Stomach (tissue), 9 donors: ENCODE results near the gene FBXL20. TPM values are rescaled to one million over a fixed set of nuclear protein-coding genes. Genes with fewer than 3 reads are reported as not detected.

Experiments
- DNase-seq, 2 donors: peaks; one replicate each; pipeline versions ENCODE4 v3.0.0 to v3.0.0-alpha.2; 2013 to 2019
- H3K27ac ChIP-seq, 5 donors: fragments of 200-600 bp in 4 of 5; sonication (generic) in 4 of 5; one replicate each; pipeline ENCODE4 v1.5.1; 2013 to 2019; ENCODE audit warnings: mild to moderate bottlenecking in 1 of 5, moderate library complexity in 1 of 5
- H3K27me3 ChIP-seq, 3 donors: fragments of 200-600 bp; sonication (generic); one replicate each; pipeline ENCODE4 v1.5.1; 2017 to 2019; ENCODE audit warnings: mixed run types in 1 of 3
- H3K36me3 ChIP-seq, 4 donors: fragments of 200-600 bp; sonication (generic); 1 replicate in 3 of 4; 2 replicates in 1 of 4; pipeline ENCODE4 v1.5.1; 2016 to 2019
- H3K4me1 ChIP-seq, 4 donors: fragments of 200-600 bp; sonication (generic); one replicate each; pipeline ENCODE4 v1.5.1; 2016 to 2019
- H3K4me3 ChIP-seq, 4 donors: fragments of 200-600 bp; sonication (generic) in 3 of 4; one replicate each; pipeline ENCODE4 v1.5.1; 2016 to 2019; ENCODE audit warnings: mild to moderate bottlenecking in 1 of 4
- H3K9me3 ChIP-seq, 4 donors: fragments of 200-600 bp; sonication (generic); one replicate each; pipeline ENCODE4 v1.5.1; 2016 to 2019
- EP300 ChIP-seq: sonication (generic); formaldehyde crosslinking; IDR thresholded peaks from one replicate; pipeline ENCODE4 v1.6.1; 2017; ENCODE audit warnings: antibody characterized with exemption
- POLR2A ChIP-seq, 4 donors: fragments of 450-650 bp; IDR thresholded peaks; one replicate each; pipeline ENCODE4 v1.6.1; 2016; ENCODE audit warnings: antibody characterized with exemption in 4 of 4, control low read depth in 2 of 4, mild to moderate bottlenecking in 1 of 4, moderate library complexity in 1 of 4
- POLR2AphosphoS5 ChIP-seq, 3 donors: sonication (generic); formaldehyde crosslinking; IDR thresholded peaks; one replicate each; pipeline ENCODE4 v1.6.1; 2016; ENCODE audit warnings: antibody characterized with exemption in 3 of 3
- WGBS, 5 donors: extraction: QIAGEN DNeasy Blood & Tissue Kit in 3 of 5; methylation state at CpG; one replicate each; pipeline versions ENCODE4 v1.1.5 to v1.1.7; 2013 to 2018; 5-methylcytosine and 5-hydroxymethylcytosine counted together
- intact Hi-C: fragments of 100-400 bp; cut with DNase I; formaldehyde crosslinking; loops from one replicate; pipeline ENCODE4 v1.15.1; 2023; ENCODE audit warnings: low total_unique reads
- polyA plus RNA-seq, 3 donors: library from polyadenylated mRNA; stranded (reverse); fragments of 200-250 nt; gene quantifications; one replicate each; pipeline ENCODE4 v1.2.3, GENCODE V29; 2013
- total RNA-seq, 5 donors: library from RNA; depleted of rRNA; stranded (reverse); fragments of >200 nt; gene quantifications; one replicate each; pipeline versions ENCODE4 v1.1.0 to v1.2.3, GENCODE V29; 2014 to 2016
- TF ChIP-seq, protein P1 (sequence below), 7 experiments: fragments of 450-650 bp in 4 of 7; fragments of 200-600 bp in 3 of 7; sonication (generic) in 3 of 7; IDR thresholded peaks; one replicate each; pipeline ENCODE4 v1.5.1; 2016 to 2019; ENCODE audit warnings: antibody characterized with exemption in 7 of 7, control low read depth in 2 of 7, mild to moderate bottlenecking in 1 of 7
- donor health status: healthy with polysubstance abuse.
- donor health status: Bipolar disorder and iron deficiency.
- donor health status: healthy.

Gene FBXL20
- total and polyA plus RNA-seq, 8 donors, result 1.5 to 18.4 (median 8.0) TPM

DNA sequence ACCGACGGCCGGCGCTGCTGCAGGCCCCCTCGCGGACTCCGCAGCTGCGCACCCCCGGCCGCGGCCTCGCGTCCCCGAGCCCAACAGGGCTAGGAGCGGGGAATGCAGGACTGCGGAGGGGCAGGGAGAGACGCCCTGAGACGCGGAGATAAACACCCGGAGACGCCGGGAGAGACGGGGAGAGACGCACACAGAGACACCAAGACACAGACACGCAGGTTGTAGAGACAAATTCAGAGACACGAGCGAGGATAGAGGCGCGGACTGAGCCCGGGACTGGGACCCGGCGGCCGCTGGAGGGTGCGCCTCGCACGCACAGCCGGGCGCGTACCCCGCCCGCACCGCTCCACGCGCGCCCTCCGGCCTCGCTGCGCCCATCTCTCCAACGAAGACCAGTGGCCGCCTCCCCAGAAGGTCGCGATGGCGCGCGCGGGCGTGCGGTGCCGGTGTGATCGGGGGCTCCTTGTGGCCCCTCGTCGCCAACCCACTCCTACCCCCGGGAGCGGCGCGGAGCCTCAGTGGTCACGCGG lies 176.6 kb downstream of the FBXL20 start:
- Histone ChIP-seq H3K27ac (no peak overlapping the region), H3K4me3 (peak overlapping the region; percentile 40 to 49 (median 42)), H3K4me1 (peaks cover 15 to 26% (median 23%) of the 10 kb centered on the region in 4 donors), H3K9me3 (no peaks in the 10 kb centered on the region), H3K27me3 (peaks cover 14 to 85% (median 30%) of the 10 kb centered on the region in 3 donors), H3K36me3 (no peaks in the 10 kb centered on the region)
- whole genome bisulfite sequencing, 5 donors, result 1 to 6% (median 2%) methylated on average over 20 to 68 of the region's 68 CpGs
- DNase-seq, result no peak
- intact Hi-C loops, result no loop called here
- TF ChIP-seq, protein P1, sequence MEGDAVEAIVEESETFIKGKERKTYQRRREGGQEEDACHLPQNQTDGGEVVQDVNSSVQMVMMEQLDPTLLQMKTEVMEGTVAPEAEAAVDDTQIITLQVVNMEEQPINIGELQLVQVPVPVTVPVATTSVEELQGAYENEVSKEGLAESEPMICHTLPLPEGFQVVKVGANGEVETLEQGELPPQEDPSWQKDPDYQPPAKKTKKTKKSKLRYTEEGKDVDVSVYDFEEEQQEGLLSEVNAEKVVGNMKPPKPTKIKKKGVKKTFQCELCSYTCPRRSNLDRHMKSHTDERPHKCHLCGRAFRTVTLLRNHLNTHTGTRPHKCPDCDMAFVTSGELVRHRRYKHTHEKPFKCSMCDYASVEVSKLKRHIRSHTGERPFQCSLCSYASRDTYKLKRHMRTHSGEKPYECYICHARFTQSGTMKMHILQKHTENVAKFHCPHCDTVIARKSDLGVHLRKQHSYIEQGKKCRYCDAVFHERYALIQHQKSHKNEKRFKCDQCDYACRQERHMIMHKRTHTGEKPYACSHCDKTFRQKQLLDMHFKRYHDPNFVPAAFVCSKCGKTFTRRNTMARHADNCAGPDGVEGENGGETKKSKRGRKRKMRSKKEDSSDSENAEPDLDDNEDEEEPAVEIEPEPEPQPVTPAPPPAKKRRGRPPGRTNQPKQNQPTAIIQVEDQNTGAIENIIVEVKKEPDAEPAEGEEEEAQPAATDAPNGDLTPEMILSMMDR (IDR thresholded peaks at IDR 0.05), result no peak
- TF ChIP-seq POLR2AphosphoS5 (IDR thresholded peaks at IDR 0.05) (no peak), POLR2A (IDR thresholded peaks at IDR 0.05) (no peak), EP300 (no peak)

DNA sequence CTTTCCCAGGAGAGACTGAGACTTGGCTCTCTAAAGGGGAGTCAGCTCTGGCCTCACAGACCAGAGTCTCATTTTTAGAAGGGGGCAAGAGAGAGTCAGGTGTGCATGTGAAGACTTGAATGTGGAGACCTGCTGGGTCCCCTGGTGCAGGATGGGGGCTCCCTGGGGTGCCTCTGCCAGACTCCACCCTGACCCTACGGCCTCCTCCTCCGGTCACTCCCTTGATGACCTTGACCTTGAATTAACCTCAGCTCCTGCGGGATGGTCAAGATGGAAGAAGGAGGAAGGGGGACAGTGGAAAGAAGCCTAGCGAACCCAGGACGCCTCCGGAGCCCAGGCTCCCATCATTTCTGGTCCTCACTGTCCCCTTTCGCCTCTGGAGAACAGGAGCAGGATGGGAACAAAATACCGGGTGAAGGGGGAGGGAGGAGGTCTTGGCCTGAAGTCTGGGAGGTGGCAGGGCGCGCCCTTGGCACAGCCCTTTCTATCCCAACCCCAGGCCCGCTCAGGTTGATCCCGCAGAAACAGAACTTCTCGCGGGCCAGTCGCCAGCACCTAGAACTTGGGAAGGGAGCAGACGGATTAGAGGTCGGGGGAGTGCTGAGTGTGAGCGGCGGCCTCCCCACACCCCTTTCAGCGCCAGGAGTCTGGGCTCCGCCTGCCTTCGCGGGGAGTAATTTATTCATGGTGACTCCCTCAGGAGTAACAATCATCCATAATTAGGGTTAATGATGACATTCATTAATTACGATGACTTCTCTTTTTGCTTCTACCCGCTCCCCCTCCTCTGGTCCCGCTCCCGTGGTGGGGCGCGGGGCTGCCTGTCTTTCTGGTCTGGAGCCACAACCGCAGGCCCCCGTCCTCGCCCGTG lies 177.3 kb downstream of the FBXL20 start:
- Histone ChIP-seq H3K27ac (no peak overlapping the region), H3K27me3 (peaks cover 14 to 80% (median 30%) of the 10 kb centered on the region in 3 donors), H3K36me3 (no peaks in the 10 kb centered on the region), H3K9me3 (no peaks in the 10 kb centered on the region), H3K4me1 (peaks cover 15 to 26% (median 23%) of the 10 kb centered on the region in 4 donors), H3K4me3 (peak overlapping the region in 3 of 4 donors; percentile 40 to 49 (median 43))
- intact Hi-C loops, result no loop called here
- TF ChIP-seq POLR2A (IDR thresholded peaks at IDR 0.05), result no peak
- no peak for TF ChIP-seq POLR2AphosphoS5 (IDR thresholded peaks at IDR 0.05)
- no peak for TF ChIP-seq EP300
- TF ChIP-seq, protein P1 (IDR thresholded peaks at IDR 0.05), result no peak
- no peak for DNase-seq
- 23 to 42% (median 34%) methylated on average over 27 to 33 of the region's 33 CpGs for WGBS, 5 donors

DNA sequence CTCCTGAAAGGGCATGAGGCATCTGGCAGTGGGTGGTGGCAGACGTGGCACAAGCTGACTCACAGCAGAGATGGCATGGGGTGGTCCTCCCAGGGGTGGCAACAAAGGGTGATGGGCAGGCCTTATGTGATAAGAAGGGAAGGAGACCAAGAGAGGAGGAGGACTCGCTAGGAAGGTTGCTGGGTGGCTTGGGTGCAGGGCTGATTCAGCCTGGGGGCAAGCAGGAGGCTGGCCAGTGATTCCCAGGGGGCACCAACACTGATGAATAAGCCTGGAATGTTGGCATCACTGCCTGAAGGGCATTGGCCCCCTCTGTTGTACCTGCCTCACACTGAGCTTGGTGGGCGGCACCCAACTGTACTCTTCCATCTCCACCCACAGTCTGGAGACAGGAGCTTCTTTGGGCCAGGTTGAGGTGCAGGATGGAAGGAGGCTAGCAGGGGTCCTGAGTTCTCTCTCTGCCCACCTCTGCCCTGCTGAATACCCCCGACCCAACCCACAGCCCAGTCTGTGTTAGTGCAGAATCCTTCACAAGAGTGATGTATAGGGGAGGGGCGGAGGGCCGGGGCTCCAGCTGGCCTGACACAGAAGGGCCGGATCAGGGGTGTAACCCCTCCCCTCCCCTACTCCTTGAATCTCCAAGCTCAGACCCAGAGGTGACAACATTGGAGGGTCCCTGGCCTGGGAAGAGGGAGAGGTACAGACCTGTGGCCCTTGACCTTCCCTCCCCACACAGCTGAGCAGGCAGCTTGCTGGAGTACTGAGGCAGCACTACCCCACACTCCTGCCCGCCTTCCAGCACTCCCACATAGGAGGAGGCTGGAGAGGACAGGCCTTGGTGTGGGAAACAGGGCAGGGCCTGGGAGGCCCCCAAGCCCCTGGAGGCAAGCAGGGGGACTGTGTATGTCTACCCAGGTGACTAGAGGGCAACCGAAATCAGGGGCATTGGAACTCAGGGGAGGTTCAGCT lies 178.3 kb downstream of the FBXL20 start:
- intact Hi-C loops, result no loop called here
- H3K4me1 ChIP-seq, result peaks cover 15 to 26% (median 23%) of the 10 kb centered on the region in 4 donors
- 67 to 78% (median 74%) methylated on average over 6 to 9 of the region's 9 CpGs for WGBS, 5 donors
- DNase-seq, result no peak
- H3K27me3 ChIP-seq, result peaks cover 11 to 78% (median 30%) of the 10 kb centered on the region in 3 donors
- H3K27ac ChIP-seq, result no peak overlapping the region
- H3K4me3 ChIP-seq, result no peak overlapping the region
- no peaks in the 10 kb centered on the region for H3K36me3 ChIP-seq
- no peaks in the 10 kb centered on the region for H3K9me3 ChIP-seq
- TF ChIP-seq, protein P1 (IDR thresholded peaks at IDR 0.05), result no peak
- TF ChIP-seq POLR2AphosphoS5 (IDR thresholded peaks at IDR 0.05) (no peak), POLR2A (IDR thresholded peaks at IDR 0.05) (no peak)

DNA sequence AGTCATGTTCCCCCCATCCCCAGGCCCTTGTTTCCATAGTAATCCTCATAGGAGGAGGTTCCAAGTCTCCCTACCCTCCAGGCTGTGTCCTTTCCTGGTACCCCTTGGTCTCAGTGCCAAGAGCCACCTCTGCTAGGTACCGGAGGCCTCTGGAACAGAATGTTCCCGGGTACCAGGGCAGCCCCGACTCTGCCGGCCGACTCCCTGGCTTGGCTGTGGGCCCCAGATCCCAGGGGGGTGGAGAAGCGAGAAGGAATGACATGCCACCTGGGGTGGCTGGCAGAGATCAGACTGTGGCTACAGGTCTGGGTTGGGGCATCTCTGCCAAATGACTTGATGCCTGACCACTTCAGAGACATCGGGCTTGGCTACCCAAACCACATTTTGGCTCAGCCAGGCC lies 179.3 kb downstream of the FBXL20 start:
- peaks cover 11 to 78% (median 26%) of the 10 kb centered on the region in 3 donors for H3K27me3 ChIP-seq
- no peaks in the 10 kb centered on the region for H3K9me3 ChIP-seq
- WGBS, 5 donors, result 59 to 82% (median 74%) methylated on average over 6 to 7 of the region's 7 CpGs
- peaks cover 15 to 26% (median 23%) of the 10 kb centered on the region in 4 donors for H3K4me1 ChIP-seq
- intact Hi-C loops, result no loop called here
- no peaks in the 10 kb centered on the region for H3K36me3 ChIP-seq
- TF ChIP-seq POLR2AphosphoS5 (IDR thresholded peaks at IDR 0.05) (no peak), EP300 (no peak), POLR2A (IDR thresholded peaks at IDR 0.05) (no peak)
- TF ChIP-seq, protein P1 (IDR thresholded peaks at IDR 0.05), result no peak
- H3K4me3 ChIP-seq, result no peak overlapping the region
- H3K27ac ChIP-seq, result no peak overlapping the region
- DNase-seq, result no peak
